Measurements from ENCODE around the gene UFSP1.

Gene UFSP1

GRCh38 chr7:100873599-100874299 is 15.8 kb downstream of the UFSP1 start:
- no peak for DNase-seq (ENCODE audit: low spot score in 2 of 2)
- Mint-ChIP-seq H3K4me1 (peaks cover 37% of the 10 kb centered on the region), H3K27me3 (no peaks in the 10 kb centered on the region), H3K36me3 (ENCODE audit: insufficient read depth) (peaks cover 38% of the 10 kb centered on the region), H3K4me3 (peak overlapping the region; percentile 99), H3K27ac (ENCODE audit: low read depth) (peak overlapping the region; percentile 98), H3K9me3 (no peaks in the 10 kb centered on the region)
- ATAC-seq (replicated peaks; ENCODE audit: extremely low read depth, poor library complexity, severe bottlenecking), result no peak

DNA sequence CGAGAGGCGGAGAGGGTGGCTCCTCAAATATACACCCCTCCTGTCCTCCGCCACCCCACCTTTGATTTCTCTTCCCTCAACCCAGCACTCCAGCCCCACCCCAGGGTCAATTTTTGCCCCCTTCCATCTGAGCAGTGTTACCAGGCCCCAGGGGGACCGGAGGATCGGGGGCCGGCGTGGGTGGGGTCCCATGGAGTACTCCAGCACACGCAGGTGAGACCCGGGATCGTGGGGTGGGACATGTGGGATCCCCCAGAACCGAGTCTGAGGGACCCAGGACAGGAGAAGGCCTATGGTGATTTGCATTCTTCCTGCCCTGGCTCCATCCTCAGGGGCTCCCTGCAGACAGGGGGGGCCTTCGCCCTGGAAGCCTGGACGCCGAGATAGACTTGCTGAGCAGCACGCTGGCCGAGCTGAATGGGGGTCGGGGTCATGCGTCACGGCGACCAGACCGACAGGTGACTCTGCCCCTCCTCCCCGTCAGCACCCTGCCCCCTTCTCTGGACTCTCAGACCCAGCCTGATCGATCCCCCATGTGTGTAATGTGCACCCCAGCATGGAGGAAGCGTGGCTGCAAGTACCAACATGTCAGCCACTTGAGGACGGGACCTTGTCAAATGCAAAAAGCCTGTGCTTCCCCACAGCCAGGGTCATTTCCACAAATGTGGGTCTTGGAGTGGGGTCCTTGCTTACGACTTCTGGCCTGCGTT is 21.6 kb downstream of the UFSP1 start:
- Mint-ChIP-seq H3K9me3 (no peaks in the 10 kb centered on the region), H3K27ac (ENCODE audit: low read depth) (no peak overlapping the region), H3K4me3 (peak overlapping the region; percentile 73), H3K36me3 (ENCODE audit: insufficient read depth) (peaks cover 29% of the 10 kb centered on the region), H3K27me3 (no peaks in the 10 kb centered on the region), H3K4me1 (peaks cover 9% of the 10 kb centered on the region)
- no peak for DNase-seq (ENCODE audit: low spot score in 2 of 2)
- no peak for ATAC-seq (replicated peaks; ENCODE audit: extremely low read depth, poor library complexity, severe bottlenecking)

GRCh38 chr7:100867040-100867775 is 22.3 kb downstream of the UFSP1 start, which contains the start of gene TRIP6:
Gene TRIP6 (plus strand): TSS chr7:100867387. CDS start chr7:100867498, 111 bp downstream.
- Mint-ChIP-seq H3K4me1 (peaks cover 9% of the 10 kb centered on the region), H3K27ac (ENCODE audit: low read depth) (peak within 1 kb of the TSS; percentile 55), H3K36me3 (ENCODE audit: insufficient read depth) (peaks cover 33% of the 10 kb centered on the region), H3K27me3 (no peaks in the 10 kb centered on the region), H3K4me3 (peak within 1 kb of the TSS; percentile 73), H3K9me3 (no peaks in the 10 kb centered on the region)
- ATAC-seq (replicated peaks; ENCODE audit: extremely low read depth, poor library complexity, severe bottlenecking) (peak; percentile 58), DNase-seq (ENCODE audit: low spot score in 2 of 2) (no peak)

GRCh38 chr7:100866729-100867039 is 22.8 kb downstream of the UFSP1 start:
- H3K27me3 Mint-ChIP-seq, result no peaks in the 10 kb centered on the region
- no peaks in the 10 kb centered on the region for H3K9me3 Mint-ChIP-seq
- no peak for ATAC-seq (replicated peaks; ENCODE audit: extremely low read depth, poor library complexity, severe bottlenecking)
- peak overlapping the region; percentile 73 for H3K4me3 Mint-ChIP-seq
- peaks cover 9% of the 10 kb centered on the region for H3K4me1 Mint-ChIP-seq
- peak overlapping the region; percentile 55 for H3K27ac Mint-ChIP-seq (ENCODE audit: low read depth)
- DNase-seq (ENCODE audit: low spot score in 2 of 2), result no peak
- peaks cover 35% of the 10 kb centered on the region for H3K36me3 Mint-ChIP-seq (ENCODE audit: insufficient read depth)

GRCh38 chr7:100865938-100866728 is 23.4 kb downstream of the UFSP1 start:
- peak; percentile 20 for ATAC-seq (replicated peaks; ENCODE audit: extremely low read depth, poor library complexity, severe bottlenecking)
- Mint-ChIP-seq H3K36me3 (ENCODE audit: insufficient read depth) (peaks cover 35% of the 10 kb centered on the region), H3K4me1 (peaks cover 9% of the 10 kb centered on the region), H3K9me3 (no peaks in the 10 kb centered on the region), H3K27me3 (no peaks in the 10 kb centered on the region), H3K4me3 (peak overlapping the region; percentile 73), H3K27ac (ENCODE audit: low read depth) (peak overlapping the region; percentile 55)
- DNase-seq (ENCODE audit: low spot score in 2 of 2), result no peak

GRCh38 chr7:100865372-100865911 is 24.1 kb downstream of the UFSP1 start:
- Mint-ChIP-seq H3K4me1 (peaks cover 9% of the 10 kb centered on the region), H3K36me3 (ENCODE audit: insufficient read depth) (peaks cover 37% of the 10 kb centered on the region), H3K9me3 (no peaks in the 10 kb centered on the region), H3K27me3 (no peaks in the 10 kb centered on the region), H3K27ac (ENCODE audit: low read depth) (no peak overlapping the region), H3K4me3 (no peak overlapping the region)
- DNase-seq (ENCODE audit: low spot score in 2 of 2) (no peak), ATAC-seq (replicated peaks; ENCODE audit: extremely low read depth, poor library complexity, severe bottlenecking) (no peak)

DNA sequence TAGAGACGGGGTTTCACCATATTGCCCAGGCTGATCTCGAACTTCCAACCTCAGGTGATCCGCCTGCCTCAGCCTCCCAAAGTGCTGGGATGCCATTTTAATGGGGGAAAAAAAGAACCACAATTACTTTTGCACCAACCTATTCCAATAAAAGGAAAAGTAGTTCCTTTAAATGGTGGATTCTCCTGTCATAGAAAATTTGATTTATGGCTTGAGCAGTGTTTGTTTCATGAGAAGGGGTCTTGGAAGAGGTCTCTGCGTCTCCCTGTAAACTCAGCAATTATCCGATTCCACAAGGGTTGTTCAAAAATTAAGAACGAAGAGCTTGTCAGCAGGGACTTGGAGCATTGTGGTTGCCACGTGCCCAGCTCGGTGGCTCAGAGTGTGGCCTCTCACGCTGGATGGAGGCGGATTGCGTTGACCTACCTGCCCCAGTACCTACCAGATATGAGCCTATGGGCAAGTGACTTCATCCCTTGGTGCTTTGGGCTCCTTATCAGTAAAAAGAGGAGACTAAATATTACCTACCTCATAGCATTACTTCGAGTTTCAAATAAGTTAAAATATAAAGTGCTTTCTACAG is 25.2 kb downstream of the UFSP1 start:
- H3K4me3 Mint-ChIP-seq, result no peak overlapping the region
- peak overlapping the region; percentile 49 for H3K27ac Mint-ChIP-seq (ENCODE audit: low read depth)
- DNase-seq (ENCODE audit: low spot score in 2 of 2), result no peak
- H3K4me1 Mint-ChIP-seq, result peaks cover 9% of the 10 kb centered on the region
- peaks cover 39% of the 10 kb centered on the region for H3K36me3 Mint-ChIP-seq (ENCODE audit: insufficient read depth)
- no peaks in the 10 kb centered on the region for H3K9me3 Mint-ChIP-seq
- H3K27me3 Mint-ChIP-seq, result no peaks in the 10 kb centered on the region
- no peak for ATAC-seq (replicated peaks; ENCODE audit: extremely low read depth, poor library complexity, severe bottlenecking)

DNA sequence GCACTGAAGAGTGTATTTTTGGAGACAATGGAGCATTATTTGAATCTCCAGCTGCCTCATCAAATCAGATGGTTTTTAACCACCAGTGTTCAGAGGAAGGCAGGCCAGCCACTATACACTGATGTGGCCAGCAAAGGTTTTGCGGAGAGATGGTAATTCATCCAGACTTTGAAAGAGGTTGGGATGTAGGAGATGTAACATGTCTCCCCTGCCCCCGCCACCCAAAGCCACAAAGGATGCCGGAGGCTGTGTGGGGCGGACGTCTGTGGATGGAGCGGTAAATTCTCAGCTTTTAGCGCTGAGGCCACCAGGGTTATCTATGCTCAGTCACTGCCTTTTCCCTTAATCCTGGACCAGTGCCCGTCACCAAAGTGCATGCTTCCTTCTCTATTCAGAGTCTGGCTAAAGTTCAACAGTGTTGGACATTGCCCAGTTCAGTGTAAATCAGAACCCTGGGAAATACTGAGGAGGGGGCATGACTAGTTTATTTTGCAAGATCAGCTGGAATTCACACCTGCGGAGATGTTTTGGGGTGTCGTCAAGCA is 26.0 kb downstream of the UFSP1 start:
- Mint-ChIP-seq H3K4me1 (peaks cover 9% of the 10 kb centered on the region), H3K27ac (ENCODE audit: low read depth) (no peak overlapping the region), H3K27me3 (no peaks in the 10 kb centered on the region), H3K4me3 (no peak overlapping the region), H3K36me3 (ENCODE audit: insufficient read depth) (peaks cover 38% of the 10 kb centered on the region), H3K9me3 (no peaks in the 10 kb centered on the region)
- no peak for ATAC-seq (replicated peaks; ENCODE audit: extremely low read depth, poor library complexity, severe bottlenecking)
- DNase-seq (ENCODE audit: low spot score in 2 of 2), result no peak

- no peak overlapping the region for H3K27ac Mint-ChIP-seq (ENCODE audit: low read depth)
- ATAC-seq (replicated peaks; ENCODE audit: extremely low read depth, poor library complexity, severe bottlenecking) (no peak), DNase-seq (ENCODE audit: low spot score in 2 of 2) (no peak)
- no peaks in the 10 kb centered on the region for H3K27me3 Mint-ChIP-seq
- no peaks in the 10 kb centered on the region for H3K9me3 Mint-ChIP-seq
- H3K4me3 Mint-ChIP-seq, result no peak overlapping the region
- H3K36me3 Mint-ChIP-seq (ENCODE audit: insufficient read depth), result peaks cover 44% of the 10 kb centered on the region
- peaks cover 7% of the 10 kb centered on the region for H3K4me1 Mint-ChIP-seq
These were observed 27.9 kb downstream of the UFSP1 start for GRCh38 chr7:100861616-100861985.

- peaks cover 6% of the 10 kb centered on the region for H3K4me1 Mint-ChIP-seq
- H3K36me3 Mint-ChIP-seq (ENCODE audit: insufficient read depth), result peaks cover 44% of the 10 kb centered on the region
- no peak for ATAC-seq (replicated peaks; ENCODE audit: extremely low read depth, poor library complexity, severe bottlenecking)
- DNase-seq (ENCODE audit: low spot score in 2 of 2), result no peak
- H3K9me3 Mint-ChIP-seq, result no peaks in the 10 kb centered on the region
- H3K27ac Mint-ChIP-seq (ENCODE audit: low read depth), result no peak overlapping the region
- no peak overlapping the region for H3K4me3 Mint-ChIP-seq
- no peaks in the 10 kb centered on the region for H3K27me3 Mint-ChIP-seq
These were observed 28.6 kb downstream of the UFSP1 start for GRCh38 chr7:100860702-100861615.

DNA sequence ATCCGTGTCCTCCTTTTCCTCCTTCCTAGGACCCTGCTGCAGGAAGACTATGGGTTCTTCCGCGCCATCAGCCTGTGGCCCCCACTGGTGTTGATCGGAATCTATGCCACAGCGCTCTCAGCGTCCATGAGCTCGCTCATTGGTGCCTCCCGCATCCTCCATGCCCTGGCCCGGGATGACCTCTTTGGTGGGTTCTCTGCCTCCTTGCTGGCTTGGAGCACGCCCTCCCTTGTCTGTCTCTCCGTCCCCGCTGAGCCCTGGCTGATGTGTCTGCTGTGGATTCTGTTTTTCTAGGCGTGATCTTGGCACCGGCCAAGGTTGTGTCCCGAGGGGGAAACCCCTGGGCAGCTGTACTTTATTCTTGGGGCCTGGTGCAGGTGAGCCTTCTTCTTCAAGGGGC is 29.7 kb downstream of the UFSP1 start:
- Mint-ChIP-seq H3K27ac (ENCODE audit: low read depth) (no peak overlapping the region), H3K36me3 (ENCODE audit: insufficient read depth) (peaks cover 41% of the 10 kb centered on the region), H3K27me3 (no peaks in the 10 kb centered on the region), H3K4me1 (peaks cover 14% of the 10 kb centered on the region), H3K4me3 (no peak overlapping the region), H3K9me3 (no peaks in the 10 kb centered on the region)
- no peak for ATAC-seq (replicated peaks; ENCODE audit: extremely low read depth, poor library complexity, severe bottlenecking)
- no peak for DNase-seq (ENCODE audit: low spot score in 2 of 2)
